HG03139 (cell line): ENCODE results near the gene PAX9.

ENCODE experiments used
- ATAC-seq: cut with Tn5 transposase; IDR thresholded peaks from one replicate; pipeline ENCODE4 v1.9.1; 2021; ENCODE audit not compliant: unreplicated experiment

Gene PAX9

DNA sequence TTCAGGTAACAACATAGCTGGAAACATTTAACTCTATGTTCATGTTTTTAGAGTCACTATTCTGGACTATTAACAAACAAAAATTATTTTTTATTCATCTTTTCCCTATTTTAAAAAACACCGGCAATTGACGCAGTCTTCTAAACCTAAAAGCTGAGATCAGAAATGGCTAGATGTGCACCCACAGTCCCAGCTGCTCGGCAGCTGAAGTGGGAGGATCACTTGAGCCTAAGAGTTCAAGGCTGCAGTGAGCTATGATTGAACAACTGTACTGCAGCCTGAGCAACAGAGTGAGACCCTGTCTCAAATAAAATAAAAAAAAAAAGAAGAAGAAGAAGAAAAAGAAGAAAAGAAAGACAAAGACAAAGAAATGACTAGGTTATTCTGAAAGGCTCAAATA lies 64.5 kb downstream of the PAX9 start:
- ATAC-seq, result no peak
